Smooth muscle cell (in vitro differentiated cells): ENCODE measurements around the gene HPS4. TPM values are rescaled to one million over a fixed set of nuclear protein-coding genes. Genes with fewer than 3 reads are reported as not detected.

Experiments
- DNase-seq: peaks from one replicate; lab custom pipeline; 2025; ENCODE audit not compliant: unreplicated experiment; lab: John Stamatoyannopoulos, UW
- H2AFZ ChIP-seq: fragments of 200-600 bp; sonication (generic); 2 replicates; pipeline ENCODE4 v1.6.0; 2016; ENCODE audit warnings: antibody characterized with exemption, low read depth, mild to moderate bottlenecking
- H3F3A ChIP-seq: fragments of 200-600 bp; sonication (generic); 2 replicates; pipeline ENCODE4 v1.6.0; 2017; ENCODE audit warnings: antibody characterized with exemption, low read depth
- H3K27ac ChIP-seq: fragments of 200-600 bp; sonication (generic); 2 replicates; pipeline ENCODE4 v1.5.1; 2016; ENCODE audit warnings: low read depth, mild to moderate bottlenecking
- H3K27me3 ChIP-seq: fragments of 200-600 bp; sonication (generic); 2 replicates; pipeline ENCODE4 v1.6.1; 2016; ENCODE audit warnings: low read depth, mild to moderate bottlenecking
- H3K36me3 ChIP-seq: fragments of 200-600 bp; sonication (generic); 2 replicates; pipeline ENCODE4 v1.5.1; 2016; ENCODE audit warnings: low read depth
- H3K4me1 ChIP-seq: fragments of 200-600 bp; sonication (generic); 2 replicates; pipeline ENCODE4 v1.5.1; 2016; ENCODE audit warnings: low read depth
- H3K4me2 ChIP-seq: fragments of 200-600 bp; sonication (generic); 2 replicates; pipeline ENCODE4 v1.6.0; 2016; ENCODE audit warnings: mild to moderate bottlenecking
- H3K4me3 ChIP-seq: fragments of 200-600 bp; sonication (generic); 2 replicates; pipeline ENCODE4 v1.5.1; 2016; ENCODE audit warnings: mild to moderate bottlenecking
- H3K79me2 ChIP-seq: fragments of 200-600 bp; sonication (generic); 2 replicates; pipeline ENCODE4 v1.6.0; 2016; ENCODE audit warnings: low read depth, mild to moderate bottlenecking
- H3K9ac ChIP-seq: fragments of 200-600 bp; sonication (generic); 2 replicates; pipeline ENCODE4 v1.6.0; 2016; ENCODE audit warnings: low read depth
- H3K9me3 ChIP-seq: fragments of 200-600 bp; sonication (generic); replicated peaks from 2 replicates; pipeline ENCODE4 v1.5.1; 2016; ENCODE audit warnings: low read depth
- H4K20me1 ChIP-seq: fragments of 200-600 bp; sonication (generic); 2 replicates; pipeline ENCODE4 v1.6.0; 2016; ENCODE audit warnings: low read depth
- CTCF ChIP-seq: fragments of 200-600 bp; sonication (generic); IDR thresholded peaks from 2 replicates; pipeline ENCODE4 v1.5.1; 2017; ENCODE audit warnings: borderline replicate concordance, mild to moderate bottlenecking, antibody characterized with exemption; ENCODE audit not compliant: insufficient read depth, poor library complexity, severe bottlenecking
- WGBS: methylation state at CpG from one replicate; pipeline ENCODE4 v1.1.7; 2016; ENCODE audit warnings: low lambda C conversion rate; 5-methylcytosine and 5-hydroxymethylcytosine counted together
- polyA plus RNA-seq: library from polyadenylated mRNA; unstranded; fragments of >200 nt; fragmentation: Nextera tagmentation; extraction: Ambion mirVana; gene quantifications from 2 replicates; pipeline ENCODE4 v1.2.1, GENCODE V29; 2016
- total RNA-seq: library from RNA; depleted of rRNA; stranded (reverse); fragments of >200 nt; gene quantifications from 2 replicates; pipeline ENCODE4 v1.2.3, GENCODE V29; 2014

The HPS4 gene
- total and polyA plus RNA-seq, 2 experiments from 2014 or later, result 18.2 to 46.3 TPM

DNA sequence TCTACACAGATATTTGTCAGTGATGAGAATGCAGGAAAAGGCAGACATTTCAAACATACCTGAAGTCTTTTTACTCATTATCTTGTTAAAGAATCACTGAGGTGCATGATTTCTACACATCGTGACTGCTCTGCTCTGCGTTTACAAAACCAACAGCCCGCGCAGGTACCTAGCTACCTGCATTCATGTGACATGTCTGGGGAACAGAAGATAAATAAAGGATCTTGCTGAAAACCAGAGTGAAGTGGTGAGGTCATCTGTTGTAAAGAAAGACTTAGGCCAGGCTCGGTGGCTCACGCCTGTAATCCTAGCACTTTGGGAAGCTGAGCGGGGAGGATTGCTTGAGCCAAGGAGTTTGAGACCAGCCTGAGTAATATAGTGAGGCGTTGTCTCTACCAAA lies 38.8 kb downstream of the HPS4 start:
- DNase-seq, result no peak
- Histone ChIP-seq H3K4me2 (no peak overlapping the region), H3K9me3 (no peaks in the 10 kb centered on the region), H3F3A (no peaks in the 10 kb centered on the region), H3K4me1 (no peaks in the 10 kb centered on the region), H3K36me3 (no peaks in the 10 kb centered on the region), H2AFZ (no peak overlapping the region), H3K79me2 (no peaks in the 10 kb centered on the region), H3K27me3 (no peaks in the 10 kb centered on the region), H3K27ac (peak overlapping the region; percentile 18), H3K4me3 (no peak overlapping the region), H3K9ac (no peak overlapping the region), H4K20me1 (no peaks in the 10 kb centered on the region)
- WGBS, result 76% methylated on average over 7 of the region's 8 CpGs
- TF ChIP-seq CTCF, result no peak

GRCh38 chr22:26443901-26444690 lies 39.5 kb downstream of the HPS4 start:
- Histone ChIP-seq H3K4me3 (no peak overlapping the region), H2AFZ (no peak overlapping the region), H3K9me3 (no peaks in the 10 kb centered on the region), H3K9ac (no peak overlapping the region), H3K36me3 (no peaks in the 10 kb centered on the region), H3F3A (no peaks in the 10 kb centered on the region), H4K20me1 (no peaks in the 10 kb centered on the region), H3K4me1 (no peaks in the 10 kb centered on the region), H3K4me2 (no peak overlapping the region), H3K27ac (peak overlapping the region; percentile 18), H3K27me3 (no peaks in the 10 kb centered on the region), H3K79me2 (no peaks in the 10 kb centered on the region)
- DNase-seq, result no peak
- no peak for TF ChIP-seq CTCF
- 96% methylated on average over 16 of the region's 16 CpGs for WGBS

GRCh38 chr22:26442086-26442756 lies 41.4 kb downstream of the HPS4 start:
- H3K36me3 ChIP-seq, result no peaks in the 10 kb centered on the region
- H2AFZ ChIP-seq, result no peak overlapping the region
- H3K27ac ChIP-seq, result no peak overlapping the region
- 87% methylated on average over 4 of the region's 4 CpGs for WGBS
- H3K79me2 ChIP-seq, result no peaks in the 10 kb centered on the region
- H3K4me3 ChIP-seq, result no peak overlapping the region
- H3K4me2 ChIP-seq, result no peak overlapping the region
- H3K4me1 ChIP-seq, result no peaks in the 10 kb centered on the region
- H3K9ac ChIP-seq, result no peak overlapping the region
- no peaks in the 10 kb centered on the region for H3F3A ChIP-seq
- DNase-seq, result no peak
- H4K20me1 ChIP-seq, result no peaks in the 10 kb centered on the region
- H3K9me3 ChIP-seq, result no peaks in the 10 kb centered on the region
- H3K27me3 ChIP-seq, result no peaks in the 10 kb centered on the region
- no peak for TF ChIP-seq CTCF
